Mesenchymal stem cell (in vitro differentiated cells and primary cell): ENCODE results near the gene E2F2.
A peak's percentile ranks its signal among the peaks of the same experiment; 100 is the strongest.

Experiments used
- DNase-seq: peaks from one replicate; pipeline ENCODE4 v3.0.0-alpha.2; 2013
- H2AFZ ChIP-seq: one replicate; pipeline ENCODE4 v1.6.1; 2013; ENCODE audit warnings: low read depth, mild to moderate bottlenecking, control low read depth, inconsistent platforms, low read length, moderate library complexity
- H2AK5ac ChIP-seq: 2 replicates; pipeline ENCODE4 v1.6.1; 2013; ENCODE audit warnings: low read length, moderate library complexity, mild to moderate bottlenecking, inconsistent platforms; ENCODE audit not compliant: severe bottlenecking
- H2BK120ac ChIP-seq: one replicate; pipeline ENCODE4 v1.6.1; 2013; ENCODE audit warnings: low read depth, mild to moderate bottlenecking, inconsistent platforms, low read length, moderate library complexity
- H2BK12ac ChIP-seq, 2 experiments: one replicate each; pipeline ENCODE4 v1.6.1; 2013; ENCODE audit warnings: inconsistent platforms in 2 of 2, low read length in 2 of 2, mild to moderate bottlenecking in 2 of 2, moderate library complexity in 2 of 2, control low read depth in 1 of 2
- H2BK15ac ChIP-seq: one replicate; pipeline ENCODE4 v1.6.1; 2013; ENCODE audit warnings: mild to moderate bottlenecking, low read depth, inconsistent platforms; ENCODE audit not compliant: poor library complexity, severe bottlenecking
- H2BK5ac ChIP-seq: 2 replicates; pipeline ENCODE4 v1.6.1; 2013; ENCODE audit warnings: low read depth, mild to moderate bottlenecking, low read length, control low read depth, inconsistent platforms; ENCODE audit not compliant: poor library complexity, severe bottlenecking
- H3K14ac ChIP-seq, 2 experiments: one replicate each; pipeline ENCODE4 v1.6.1; 2013; ENCODE audit warnings: inconsistent platforms in 2 of 2, low read length in 2 of 2, control low read depth in 1 of 2, mild to moderate bottlenecking in 1 of 2, moderate library complexity in 1 of 2
- H3K18ac ChIP-seq, 2 experiments: one replicate each; pipeline ENCODE4 v1.6.1; 2013; ENCODE audit warnings: inconsistent platforms in 2 of 2, low read length in 2 of 2, control low read depth in 1 of 2, low read depth in 1 of 2, mild to moderate bottlenecking in 1 of 2
- H3K23ac ChIP-seq, 2 experiments: one replicate each; pipeline ENCODE4 v1.6.1; 2013; ENCODE audit warnings: inconsistent platforms in 2 of 2, low read length in 2 of 2, mild to moderate bottlenecking in 2 of 2, moderate library complexity in 2 of 2, control low read depth in 1 of 2
- H3K27ac ChIP-seq: 2 replicates; pipeline ENCODE4 v1.5.1; 2013; ENCODE audit warnings: mild to moderate bottlenecking, moderate library complexity, low read length, control low read depth, inconsistent platforms; ENCODE audit not compliant: poor library complexity, severe bottlenecking
- H3K27me3 ChIP-seq, 2 experiments: 2 replicates each; pipeline versions ENCODE4 v1.6.1 to v1.7.0; 2013; ENCODE audit warnings: low read length in 2 of 2, mild to moderate bottlenecking in 2 of 2, moderate library complexity in 2 of 2, control low read depth in 1 of 2, inconsistent platforms in 1 of 2; ENCODE audit not compliant: control insufficient read depth in 1 of 2, insufficient read depth in 1 of 2
- H3K36me3 ChIP-seq, 2 experiments: 2 replicates each; pipeline versions ENCODE4 v1.6.1 to v1.7.0; 2013; ENCODE audit warnings: low read length in 2 of 2, control low read depth in 1 of 2, inconsistent platforms in 1 of 2, low read depth in 1 of 2, mild to moderate bottlenecking in 1 of 2; ENCODE audit not compliant: insufficient read depth in 2 of 2, control insufficient read depth in 1 of 2
- H3K4ac ChIP-seq, 2 experiments: one replicate each; pipeline ENCODE4 v1.6.1; 2013; ENCODE audit warnings: inconsistent platforms in 2 of 2, low read length in 2 of 2, mild to moderate bottlenecking in 2 of 2, moderate library complexity in 2 of 2, control low read depth in 1 of 2, low read depth in 1 of 2
- H3K4me1 ChIP-seq: 2 replicates; pipeline ENCODE4 v1.6.1; 2013; ENCODE audit warnings: low read depth, low read length, control low read depth; ENCODE audit not compliant: control insufficient read depth, insufficient read depth
- H3K4me2 ChIP-seq: 2 replicates; pipeline ENCODE4 v1.6.1; 2013; ENCODE audit warnings: low read length, mild to moderate bottlenecking, inconsistent platforms; ENCODE audit not compliant: poor library complexity, severe bottlenecking
- H3K4me3 ChIP-seq, 2 experiments: 2 replicates each; pipeline versions ENCODE4 v1.5.1 to v1.7.0; 2013; ENCODE audit warnings: low read length in 2 of 2, mild to moderate bottlenecking in 2 of 2, control low read depth in 1 of 2, low read depth in 1 of 2; ENCODE audit not compliant: insufficient read depth in 1 of 2
- H3K79me1 ChIP-seq: replicated peaks from 2 replicates; pipeline ENCODE4 v1.6.1; 2013; ENCODE audit warnings: mild to moderate bottlenecking, control low read depth, low read length, inconsistent platforms; ENCODE audit not compliant: poor library complexity, severe bottlenecking
- H3K9ac ChIP-seq: 2 replicates; pipeline ENCODE4 v1.7.0; 2013; ENCODE audit warnings: mild to moderate bottlenecking, low read length, moderate library complexity
- H3K9me3 ChIP-seq: 2 replicates; pipeline ENCODE4 v1.7.0; 2013; ENCODE audit warnings: mild to moderate bottlenecking, low read length; ENCODE audit not compliant: control insufficient read depth
- H4K8ac ChIP-seq: one replicate; pipeline ENCODE4 v1.6.1; 2013; ENCODE audit warnings: inconsistent platforms, mild to moderate bottlenecking, low read length, moderate library complexity
- H4K91ac ChIP-seq: one replicate; pipeline ENCODE4 v1.6.1; 2013; ENCODE audit warnings: mild to moderate bottlenecking, low read length, inconsistent platforms
- WGBS: methylation state at CpG from one replicate; pipeline ENCODE4 v1.1.7; 2013; ENCODE audit warnings: mixed read lengths; 5-methylcytosine and 5-hydroxymethylcytosine counted together

Gene E2F2

GRCh38 chr1:23558140-23558871 is 27.3 kb upstream of the E2F2 start:
- H3K4me1 ChIP-seq, result peaks cover 34% of the 10 kb centered on the region
- H3K23ac ChIP-seq, result peak overlapping the region in 1 of 2 experiments; percentile 23
- DNase-seq, result peak; percentile 60
- peaks cover 3% of the 10 kb centered on the region for H3K79me1 ChIP-seq
- H2AFZ ChIP-seq, result no peak overlapping the region
- peak overlapping the region; percentile 80 for H3K4me2 ChIP-seq
- H2BK15ac ChIP-seq, result peak overlapping the region; percentile 30
- peak overlapping the region; percentile 44 to 86 for H3K4me3 ChIP-seq
- no peak overlapping the region for H2BK5ac ChIP-seq
- H3K27ac ChIP-seq, result no peak overlapping the region
- H3K36me3 ChIP-seq, result no peaks in the 10 kb centered on the region
- no peaks in the 10 kb centered on the region for H3K9me3 ChIP-seq
- H2BK120ac ChIP-seq, result peak overlapping the region; percentile 6
- peak overlapping the region; percentile 82 for H4K8ac ChIP-seq
- H3K4ac ChIP-seq, result peak overlapping the region; percentile 7 to 43
- H3K14ac ChIP-seq, result peak overlapping the region; percentile 62 to 93
- H4K91ac ChIP-seq, result peak overlapping the region; percentile 65
- peak overlapping the region; percentile 79 to 93 for H3K18ac ChIP-seq
- WGBS, result under 1% methylated on average over 33 of the region's 34 CpGs
- H3K9ac ChIP-seq, result peak overlapping the region; percentile 97
- H2AK5ac ChIP-seq, result no peak overlapping the region
- H3K27me3 ChIP-seq, result peaks cover 0 to 16% of the 10 kb centered on the region in 2 experiments
- H2BK12ac ChIP-seq, result peak overlapping the region in 1 of 2 experiments; percentile 45

- Histone ChIP-seq H4K8ac (no peak overlapping the region), H3K18ac (peak overlapping the region; percentile 79 to 93), H3K4me2 (peak overlapping the region; percentile 80), H3K14ac (peak overlapping the region in 1 of 2 experiments; percentile 73), H4K91ac (no peak overlapping the region), H2BK12ac (no peak overlapping the region), H3K9ac (peak overlapping the region; percentile 97), H3K27me3 (peaks cover 0 to 16% of the 10 kb centered on the region in 2 experiments), H3K36me3 (no peaks in the 10 kb centered on the region), H3K4ac (peak overlapping the region in 1 of 2 experiments; percentile 7), H3K4me3 (peak overlapping the region in 1 of 2 experiments; percentile 86), H3K27ac (no peak overlapping the region), H3K9me3 (no peaks in the 10 kb centered on the region), H2AFZ (no peak overlapping the region), H2BK5ac (no peak overlapping the region), H3K23ac (peak overlapping the region in 1 of 2 experiments; percentile 51), H2BK120ac (peak overlapping the region; percentile 6), H3K79me1 (peaks cover 3% of the 10 kb centered on the region), H2AK5ac (no peak overlapping the region), H3K4me1 (peaks cover 34% of the 10 kb centered on the region), H2BK15ac (no peak overlapping the region)
- DNase-seq, result no peak
- 0% methylated on average over 2 of the region's 8 CpGs for WGBS
Measured at GRCh38 chr1:23557471-23558124, 26.6 kb upstream of the E2F2 start.

- Histone ChIP-seq H2BK12ac (peak overlapping the region; percentile 17 to 40), H3K4ac (peak overlapping the region; percentile 56 to 64), H3K4me2 (no peak overlapping the region), H3K79me1 (peaks cover 3% of the 10 kb centered on the region), H4K91ac (peak overlapping the region; percentile 65), H4K8ac (peak overlapping the region; percentile 85), H3K27me3 (peaks cover 0 to 16% of the 10 kb centered on the region in 2 experiments), H3K9me3 (no peaks in the 10 kb centered on the region), H3K9ac (peak overlapping the region; percentile 97), H2AK5ac (peak overlapping the region; percentile 53), H3K18ac (peak overlapping the region; percentile 40 to 90), H3K36me3 (no peaks in the 10 kb centered on the region), H3K4me3 (peak overlapping the region in 1 of 2 experiments; percentile 86), H3K14ac (no peak overlapping the region), H3K27ac (no peak overlapping the region), H2BK120ac (no peak overlapping the region), H3K23ac (peak overlapping the region in 1 of 2 experiments; percentile 51), H2BK15ac (no peak overlapping the region), H2AFZ (no peak overlapping the region), H2BK5ac (no peak overlapping the region), H3K4me1 (peaks cover 34% of the 10 kb centered on the region)
- peak; percentile 84 for DNase-seq
- 51% methylated on average over 2 of the region's 4 CpGs for WGBS
Measured at GRCh38 chr1:23556635-23557470, 25.8 kb upstream of the E2F2 start.
